DND-41 (cell line): ENCODE results near the gene TBX2.

Source experiments
- ATAC-seq: fragments of 200-7000 bp; cut with Tn5 transposase; 3 replicates; pipeline ENCODE4 v1.9.1; 2021; ENCODE audit warnings: low read depth; ENCODE audit not compliant: insufficient read depth
- DNase-seq: peaks from one replicate; pipeline ENCODE4 v3.0.0-alpha.2; 2020
- H2AFZ ChIP-seq: 2 replicates; pipeline ENCODE4 v1.6.0; 2012; ENCODE audit warnings: low read depth, low read length
- H3K27ac ChIP-seq: 2 replicates; pipeline ENCODE4 v1.5.1; 2012; ENCODE audit warnings: low read length, inconsistent platforms
- H3K27me3 ChIP-seq: fragments of 200-600 bp; sonication (generic); 2 replicates; pipeline ENCODE4 v1.6.0; 2012; ENCODE audit warnings: low read length, mild to moderate bottlenecking, inconsistent platforms; ENCODE audit not compliant: insufficient read depth, poor library complexity
- H3K36me3 ChIP-seq: 2 replicates; pipeline ENCODE4 v1.5.1; 2012; ENCODE audit warnings: low read length, inconsistent platforms; ENCODE audit not compliant: insufficient read depth
- H3K4me1 ChIP-seq: 2 replicates; pipeline ENCODE4 v1.5.1; 2012; ENCODE audit warnings: mild to moderate bottlenecking, low read length; ENCODE audit not compliant: insufficient read depth
- H3K4me2 ChIP-seq: 2 replicates; pipeline ENCODE4 v1.6.0; 2012; ENCODE audit warnings: mild to moderate bottlenecking, moderate library complexity, low read length, inconsistent platforms; ENCODE audit not compliant: insufficient read depth
- H3K4me3 ChIP-seq, 2 experiments: fragments of 200-600 bp in 1 of 2; shearing (Covaris generic) in 1 of 2; 2 replicates each; pipeline ENCODE4 v1.5.1; 2012 to 2016; ENCODE audit warnings: inconsistent platforms in 2 of 2, low read length in 2 of 2, mild to moderate bottlenecking in 2 of 2, low read depth in 1 of 2, moderate library complexity in 1 of 2
- H3K79me2 ChIP-seq: 2 replicates; pipeline ENCODE4 v1.6.0; 2012; ENCODE audit warnings: low read length, inconsistent platforms; ENCODE audit not compliant: insufficient read depth
- H3K9ac ChIP-seq: 2 replicates; pipeline ENCODE4 v1.6.0; 2012; ENCODE audit warnings: low read depth, mild to moderate bottlenecking, inconsistent platforms, low read length, moderate library complexity
- H3K9me3 ChIP-seq: 2 replicates; pipeline ENCODE4 v1.5.1; 2012; ENCODE audit warnings: low read length, moderate library complexity, mild to moderate bottlenecking, inconsistent platforms; ENCODE audit not compliant: insufficient read depth, severe bottlenecking
- H4K20me1 ChIP-seq: 2 replicates; pipeline ENCODE4 v1.6.0; 2012; ENCODE audit warnings: low read length; ENCODE audit not compliant: insufficient read depth
- EZH2 ChIP-seq: IDR thresholded peaks from 3 replicates; pipeline ENCODE4 v1.6.1; 2012; ENCODE audit warnings: borderline replicate concordance, low read depth, mild to moderate bottlenecking, moderate library complexity, low read length, inconsistent platforms; ENCODE audit not compliant: severe bottlenecking
- TF ChIP-seq, protein P1 (sequence below): IDR thresholded peaks from 2 replicates; pipeline ENCODE4 v1.5.1; 2012; ENCODE audit warnings: borderline replicate concordance, low read length, moderate library complexity, mild to moderate bottlenecking; ENCODE audit not compliant: poor library complexity, severe bottlenecking; ENCODE audit errors: extremely low read depth

The TBX2 gene

DNA sequence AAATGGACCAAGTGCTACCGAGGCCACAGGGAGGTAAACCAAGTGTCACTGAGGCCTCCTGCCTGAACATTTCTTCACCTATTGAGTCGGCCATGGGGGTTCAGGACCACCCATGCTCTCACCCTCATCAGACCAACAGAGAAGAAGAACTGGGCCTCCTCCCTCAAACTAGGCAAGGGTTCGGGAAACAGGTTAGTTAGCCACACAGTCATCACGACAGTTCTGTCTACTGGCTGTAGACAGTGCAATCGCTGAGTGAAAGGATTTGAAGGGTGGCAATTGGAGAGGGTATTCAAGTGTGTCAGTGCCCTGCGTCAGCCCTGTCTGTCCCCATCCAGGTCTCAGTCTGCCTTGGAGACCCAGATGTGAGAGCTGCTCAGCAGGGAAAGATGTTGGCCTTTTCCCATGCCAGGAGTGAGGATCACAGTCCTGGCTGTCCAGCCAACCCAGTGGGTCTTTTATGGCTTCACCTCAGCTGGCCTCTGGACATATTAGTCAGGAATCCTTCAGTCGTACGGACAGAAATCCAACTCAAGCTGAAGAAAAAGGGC, 19.9 kb downstream of the TBX2 start:
- H3K79me2 ChIP-seq, result no peaks in the 10 kb centered on the region

DNA sequence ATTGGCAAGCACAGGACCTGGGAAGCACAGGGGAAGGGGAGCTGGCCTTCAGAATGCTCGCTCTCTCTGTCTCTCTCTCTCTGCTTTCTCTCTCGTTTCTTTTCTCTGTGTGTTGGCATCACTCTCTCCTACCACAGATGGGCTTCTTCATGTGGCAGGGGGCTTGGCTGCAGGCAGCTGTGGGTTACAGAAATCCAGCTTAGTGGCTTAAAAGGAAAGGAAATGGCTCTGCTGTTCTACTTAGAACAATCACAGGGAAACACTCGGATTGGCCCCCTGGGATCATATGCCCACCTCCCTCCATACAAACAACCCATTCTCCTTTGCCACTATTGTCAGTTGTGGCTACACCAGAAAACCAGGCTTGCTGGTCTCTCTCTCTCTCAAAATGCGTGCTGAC, 20.4 kb downstream of the TBX2 start:
- peak; percentile 88 for ATAC-seq
- peaks cover 28% of the 10 kb centered on the region for H3K27me3 ChIP-seq
- no peak overlapping the region for H3K27ac ChIP-seq
- H3K79me2 ChIP-seq, result no peaks in the 10 kb centered on the region
- H3K4me2 ChIP-seq, result no peak overlapping the region
- H3K9me3 ChIP-seq, result no peaks in the 10 kb centered on the region
- no peak for TF ChIP-seq EZH2
- TF ChIP-seq, protein P1, sequence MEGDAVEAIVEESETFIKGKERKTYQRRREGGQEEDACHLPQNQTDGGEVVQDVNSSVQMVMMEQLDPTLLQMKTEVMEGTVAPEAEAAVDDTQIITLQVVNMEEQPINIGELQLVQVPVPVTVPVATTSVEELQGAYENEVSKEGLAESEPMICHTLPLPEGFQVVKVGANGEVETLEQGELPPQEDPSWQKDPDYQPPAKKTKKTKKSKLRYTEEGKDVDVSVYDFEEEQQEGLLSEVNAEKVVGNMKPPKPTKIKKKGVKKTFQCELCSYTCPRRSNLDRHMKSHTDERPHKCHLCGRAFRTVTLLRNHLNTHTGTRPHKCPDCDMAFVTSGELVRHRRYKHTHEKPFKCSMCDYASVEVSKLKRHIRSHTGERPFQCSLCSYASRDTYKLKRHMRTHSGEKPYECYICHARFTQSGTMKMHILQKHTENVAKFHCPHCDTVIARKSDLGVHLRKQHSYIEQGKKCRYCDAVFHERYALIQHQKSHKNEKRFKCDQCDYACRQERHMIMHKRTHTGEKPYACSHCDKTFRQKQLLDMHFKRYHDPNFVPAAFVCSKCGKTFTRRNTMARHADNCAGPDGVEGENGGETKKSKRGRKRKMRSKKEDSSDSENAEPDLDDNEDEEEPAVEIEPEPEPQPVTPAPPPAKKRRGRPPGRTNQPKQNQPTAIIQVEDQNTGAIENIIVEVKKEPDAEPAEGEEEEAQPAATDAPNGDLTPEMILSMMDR, result no peak
- no peak overlapping the region for H3K4me3 ChIP-seq
- no peak overlapping the region for H3K9ac ChIP-seq
- H2AFZ ChIP-seq, result no peak overlapping the region
- H4K20me1 ChIP-seq, result peaks cover 12% of the 10 kb centered on the region
- peak; percentile 71 for DNase-seq
- H3K36me3 ChIP-seq, result no peaks in the 10 kb centered on the region
- peaks cover 9% of the 10 kb centered on the region for H3K4me1 ChIP-seq

More for the DNA sequence above, 19.9 kb downstream of the TBX2 start:
- Histone ChIP-seq H3K4me1 (peaks cover 9% of the 10 kb centered on the region), H4K20me1 (peaks cover 12% of the 10 kb centered on the region), H3K4me2 (no peak overlapping the region), H2AFZ (no peak overlapping the region), H3K27ac (no peak overlapping the region), H3K9me3 (no peaks in the 10 kb centered on the region), H3K9ac (no peak overlapping the region), H3K36me3 (no peaks in the 10 kb centered on the region), H3K4me3 (no peak overlapping the region), H3K27me3 (peaks cover 28% of the 10 kb centered on the region)
- DNase-seq, result no peak
- TF ChIP-seq EZH2, result no peak
- TF ChIP-seq, protein P1, result no peak
- ATAC-seq, result no peak

DNA sequence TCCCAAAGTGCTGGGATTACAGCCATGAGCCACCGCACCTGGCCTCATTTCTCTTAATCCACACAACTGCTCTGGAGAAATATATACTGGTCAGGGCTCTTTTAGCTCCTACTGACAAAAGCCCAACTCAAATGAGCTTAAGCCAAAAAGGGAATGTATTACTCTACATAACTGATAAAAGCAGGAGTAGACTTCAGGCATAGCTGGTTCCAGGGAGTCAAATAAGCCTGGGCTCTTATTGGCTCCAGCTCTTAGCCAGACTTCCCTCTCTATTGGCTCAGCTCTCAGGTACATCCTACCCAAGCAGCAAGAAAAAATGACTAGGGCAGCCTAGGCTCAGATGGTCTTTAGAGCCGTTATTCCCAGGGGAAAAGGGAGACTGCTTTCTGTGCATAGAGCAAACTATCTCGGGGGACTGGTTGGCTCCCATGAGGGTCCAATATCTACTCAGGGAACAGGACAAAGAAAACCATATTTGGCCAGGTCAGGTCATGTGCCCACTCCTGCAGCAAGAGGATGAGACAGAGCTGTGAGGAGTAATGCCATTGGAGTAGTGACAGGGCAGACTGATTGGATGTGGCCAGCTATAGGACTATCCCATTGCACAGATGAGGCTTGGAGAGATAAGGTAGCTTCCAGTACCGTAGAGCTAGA, 21.2 kb downstream of the TBX2 start:
- no peak overlapping the region for H3K9ac ChIP-seq

More for the DNA sequence above, 21.2 kb downstream of the TBX2 start:
- Histone ChIP-seq H3K27ac (no peak overlapping the region), H2AFZ (no peak overlapping the region), H3K9me3 (no peaks in the 10 kb centered on the region), H4K20me1 (peaks cover 12% of the 10 kb centered on the region), H3K4me1 (peaks cover 9% of the 10 kb centered on the region), H3K36me3 (no peaks in the 10 kb centered on the region), H3K4me2 (no peak overlapping the region), H3K4me3 (no peak overlapping the region), H3K27me3 (peaks cover 28% of the 10 kb centered on the region), H3K79me2 (no peaks in the 10 kb centered on the region)
- DNase-seq (no peak), ATAC-seq (no peak)
- TF ChIP-seq, protein P1, result no peak
- TF ChIP-seq EZH2, result no peak
